GM19035 (cell line): ENCODE data around the gene A4GNT.

ENCODE experiments used
- ATAC-seq: cut with Tn5 transposase; IDR thresholded peaks from one replicate; pipeline ENCODE4 v1.9.1; 2021; ENCODE audit not compliant: unreplicated experiment

A4GNT gene

DNA sequence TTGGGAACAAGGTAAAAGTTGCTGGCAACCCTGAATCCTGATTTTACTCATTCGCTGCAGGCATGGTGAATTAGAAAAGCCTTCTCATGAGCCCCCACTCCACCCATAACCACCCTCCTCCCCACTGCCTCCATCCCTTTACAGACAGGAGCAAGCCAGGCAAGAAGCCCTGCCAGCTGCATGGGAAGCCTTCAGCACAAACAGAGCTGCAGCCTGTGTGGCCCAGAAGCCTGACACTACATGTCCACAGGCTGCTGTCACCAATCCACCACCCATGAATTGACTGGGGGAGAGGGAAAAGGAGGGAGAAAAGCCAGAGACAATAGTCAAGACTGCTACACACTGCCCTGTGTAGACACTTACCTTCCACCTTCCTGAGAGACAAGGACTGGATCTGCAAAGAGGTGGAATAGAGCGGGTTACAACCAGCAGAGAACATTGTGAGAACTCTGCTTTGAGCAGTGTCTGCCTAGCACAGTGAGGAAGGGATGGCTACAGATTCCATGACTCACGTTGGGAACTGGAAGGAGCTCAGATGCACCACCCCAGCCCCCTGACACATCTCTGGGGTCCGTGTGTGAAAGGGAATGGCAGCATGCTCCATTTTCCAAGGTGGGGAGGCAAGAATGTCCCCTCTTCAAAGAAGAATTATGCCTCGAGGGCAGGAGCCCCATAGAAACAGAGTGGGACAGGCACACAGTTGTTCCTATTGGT lies 50.7 kb downstream of the A4GNT start:
- no peak for ATAC-seq

DNA sequence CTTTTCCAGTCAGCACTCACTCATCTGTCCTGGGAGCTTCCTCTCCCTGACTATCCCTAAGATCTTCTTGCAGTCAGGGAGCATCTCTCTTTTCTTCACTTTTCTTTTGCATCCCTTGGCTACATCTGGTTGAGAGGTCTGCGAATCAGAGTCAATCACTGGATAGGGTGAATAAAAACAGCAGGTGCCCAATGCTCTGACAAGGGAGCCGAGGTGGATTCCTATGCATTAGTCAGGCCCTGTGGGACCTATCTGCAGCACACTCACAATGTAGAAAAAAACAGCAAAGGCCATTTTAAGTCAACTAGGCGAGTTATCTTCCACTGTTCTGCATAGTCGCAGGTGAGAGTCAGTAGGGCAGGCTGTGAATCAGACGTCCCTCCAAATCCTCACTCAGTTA lies 52.3 kb downstream of the A4GNT start:
- no peak for ATAC-seq

GRCh38 chr3:138078901-138079344 lies 53.3 kb downstream of the A4GNT start:
- ATAC-seq = no peak

GRCh38 chr3:138078096-138078495 lies 54.1 kb downstream of the A4GNT start:
- ATAC-seq = no peak
